Activated T-cell treated with anti-CD3 and anti-CD28 coated beads for 24 hours (primary cell): ENCODE data around the gene SKOR1.

Experiments used
- DNase-seq: peaks from one replicate; pipeline ENCODE4 v3.0.0-alpha.2; 2020; ENCODE audit warnings: low read depth

Gene SKOR1, protein sequence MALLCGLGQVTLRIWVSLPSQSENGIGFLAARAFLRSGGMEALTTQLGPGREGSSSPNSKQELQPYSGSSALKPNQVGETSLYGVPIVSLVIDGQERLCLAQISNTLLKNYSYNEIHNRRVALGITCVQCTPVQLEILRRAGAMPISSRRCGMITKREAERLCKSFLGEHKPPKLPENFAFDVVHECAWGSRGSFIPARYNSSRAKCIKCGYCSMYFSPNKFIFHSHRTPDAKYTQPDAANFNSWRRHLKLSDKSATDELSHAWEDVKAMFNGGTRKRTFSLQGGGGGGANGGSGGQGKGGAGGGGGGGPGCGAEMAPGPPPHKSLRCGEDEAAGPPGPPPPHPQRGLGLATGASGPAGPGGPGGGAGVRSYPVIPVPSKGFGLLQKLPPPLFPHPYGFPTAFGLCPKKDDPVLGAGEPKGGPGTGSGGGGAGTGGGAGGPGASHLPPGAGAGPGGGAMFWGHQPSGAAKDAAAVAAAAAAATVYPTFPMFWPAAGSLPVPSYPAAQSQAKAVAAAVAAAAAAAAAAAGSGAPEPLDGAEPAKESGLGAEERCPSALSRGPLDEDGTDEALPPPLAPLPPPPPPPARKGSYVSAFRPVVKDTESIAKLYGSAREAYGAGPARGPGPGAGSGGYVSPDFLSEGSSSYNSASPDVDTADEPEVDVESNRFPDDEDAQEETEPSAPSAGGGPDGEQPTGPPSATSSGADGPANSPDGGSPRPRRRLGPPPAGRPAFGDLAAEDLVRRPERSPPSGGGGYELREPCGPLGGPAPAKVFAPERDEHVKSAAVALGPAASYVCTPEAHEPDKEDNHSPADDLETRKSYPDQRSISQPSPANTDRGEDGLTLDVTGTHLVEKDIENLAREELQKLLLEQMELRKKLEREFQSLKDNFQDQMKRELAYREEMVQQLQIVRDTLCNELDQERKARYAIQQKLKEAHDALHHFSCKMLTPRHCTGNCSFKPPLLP

DNA sequence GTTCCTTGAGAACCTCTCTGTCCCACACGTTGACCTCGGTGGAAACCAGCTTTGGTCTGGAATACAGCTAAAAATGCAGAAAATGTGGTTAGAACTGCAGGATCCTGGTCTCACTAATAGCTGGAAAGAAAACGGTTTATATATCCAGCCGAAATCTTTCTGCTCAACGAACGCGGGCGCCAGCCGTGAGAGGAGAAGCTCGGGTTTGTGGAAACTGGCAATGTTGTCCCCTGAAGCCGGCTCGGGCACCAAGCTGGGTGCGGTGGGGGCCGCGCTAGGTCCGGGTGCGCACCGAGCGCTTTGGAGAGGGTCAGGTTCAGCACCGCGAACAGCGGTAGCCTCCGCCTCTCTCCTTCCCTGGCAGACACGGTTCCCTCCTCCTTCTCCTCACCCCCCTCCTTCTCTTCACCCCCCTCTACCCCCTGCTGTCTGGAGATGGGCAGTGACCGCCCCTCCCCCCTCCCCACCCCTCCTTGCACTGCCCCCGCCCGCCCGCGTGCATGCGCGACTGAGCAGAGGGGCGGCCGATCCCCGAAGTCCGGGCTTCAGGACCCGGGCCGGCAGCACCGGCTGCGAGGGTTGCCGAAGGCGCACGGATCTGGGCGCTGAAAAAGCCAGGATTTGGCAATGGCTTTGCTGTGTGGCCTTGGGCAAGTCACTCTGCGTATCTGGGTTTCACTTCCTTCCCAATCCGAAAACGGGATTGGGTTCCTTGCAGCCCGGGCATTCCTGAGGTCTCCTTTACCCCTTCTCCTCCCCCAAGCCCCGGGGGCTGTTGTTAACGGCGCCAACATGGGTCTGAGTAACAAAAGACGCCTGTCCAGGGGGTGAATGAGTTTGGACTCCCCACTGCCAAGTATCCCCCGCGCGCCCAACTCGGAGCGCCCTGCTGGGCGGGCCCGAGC lies at the start of gene SKOR1:
Gene SKOR1, plus strand, starts transcription at position 534 of the 905 bp plus-strand sequence. Its CDS starts 94 bp downstream, at position 628.
- DNase-seq, result no peak

DNA sequence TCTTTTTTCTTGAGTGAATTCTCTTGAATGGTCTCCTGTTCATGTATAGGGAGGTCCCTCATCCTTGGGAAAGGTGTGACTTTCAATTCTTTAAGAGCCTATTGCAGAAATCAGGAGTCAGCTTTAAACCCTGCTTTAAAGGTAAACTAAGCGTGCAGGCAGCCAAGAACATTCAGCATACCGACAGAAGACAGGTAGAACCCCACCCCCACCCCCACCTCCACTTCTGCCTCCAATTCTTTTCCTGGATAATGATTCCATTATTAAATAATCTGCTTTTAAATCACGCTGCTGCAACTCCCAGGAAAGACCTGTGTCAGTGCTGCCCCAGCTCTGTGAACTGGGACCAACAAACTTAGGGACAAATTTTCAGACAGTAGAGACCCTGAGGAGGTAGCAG lies 49.3 kb upstream of the SKOR1 start:
- no peak for DNase-seq

DNA sequence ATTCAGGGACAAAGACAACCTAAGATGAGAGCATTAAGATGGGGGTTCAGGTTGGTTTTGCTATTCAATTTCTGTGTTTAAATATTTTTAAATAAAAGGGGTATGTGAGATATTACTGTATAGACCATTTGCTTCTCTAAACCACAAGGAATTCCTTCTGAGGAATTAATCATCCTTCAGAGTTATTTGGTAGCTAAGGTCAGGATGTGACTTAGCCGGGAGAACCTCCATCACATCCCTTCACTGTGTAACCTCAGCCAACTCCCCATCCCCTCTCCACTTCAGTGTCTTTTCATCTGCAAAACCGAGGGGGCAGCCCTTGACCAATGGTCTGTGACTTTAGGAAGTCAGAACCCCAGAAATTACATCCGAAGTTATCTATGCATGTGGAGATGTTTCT lies 48.7 kb upstream of the SKOR1 start:
- DNase-seq, result no peak

DNA sequence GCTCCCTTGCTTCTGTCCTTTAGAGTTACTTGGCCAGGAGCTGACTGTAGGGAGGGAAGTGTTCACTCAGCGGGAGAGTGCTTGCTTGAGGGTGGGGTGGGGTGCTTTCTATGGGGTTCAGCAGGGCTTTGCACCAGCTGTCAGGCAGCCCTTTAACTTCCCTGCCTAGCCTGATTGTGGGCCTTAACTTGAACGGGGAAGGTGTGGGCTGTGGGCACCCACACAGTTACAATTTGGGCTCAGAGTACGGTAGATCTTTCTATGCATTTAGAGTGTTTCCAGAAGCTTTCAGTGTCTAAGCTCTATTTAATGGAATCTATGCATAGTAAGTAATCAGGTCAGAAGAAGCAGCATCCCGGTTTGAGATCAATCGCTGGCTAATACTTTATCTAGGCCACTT lies 48.2 kb upstream of the SKOR1 start:
- no peak for DNase-seq

DNA sequence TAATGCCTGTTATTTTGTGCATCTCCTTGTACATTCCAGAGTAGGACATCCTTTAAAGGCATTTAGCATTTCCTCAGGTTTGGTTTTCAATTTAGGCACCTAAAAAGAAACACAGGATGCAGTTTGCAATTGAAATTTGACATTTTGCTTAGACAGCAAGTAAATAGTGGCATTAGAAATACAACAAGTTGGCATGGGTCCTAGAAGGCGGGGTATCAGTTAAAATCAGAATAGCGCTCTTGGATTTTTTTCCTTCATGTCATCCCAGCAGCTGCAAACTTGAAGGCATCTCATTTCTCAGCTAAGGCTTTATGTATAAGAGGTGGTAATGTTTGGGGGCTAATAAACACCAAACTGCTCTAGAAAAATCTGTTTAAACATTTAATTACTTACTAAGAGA lies 47.5 kb upstream of the SKOR1 start:
- no peak for DNase-seq

DNA sequence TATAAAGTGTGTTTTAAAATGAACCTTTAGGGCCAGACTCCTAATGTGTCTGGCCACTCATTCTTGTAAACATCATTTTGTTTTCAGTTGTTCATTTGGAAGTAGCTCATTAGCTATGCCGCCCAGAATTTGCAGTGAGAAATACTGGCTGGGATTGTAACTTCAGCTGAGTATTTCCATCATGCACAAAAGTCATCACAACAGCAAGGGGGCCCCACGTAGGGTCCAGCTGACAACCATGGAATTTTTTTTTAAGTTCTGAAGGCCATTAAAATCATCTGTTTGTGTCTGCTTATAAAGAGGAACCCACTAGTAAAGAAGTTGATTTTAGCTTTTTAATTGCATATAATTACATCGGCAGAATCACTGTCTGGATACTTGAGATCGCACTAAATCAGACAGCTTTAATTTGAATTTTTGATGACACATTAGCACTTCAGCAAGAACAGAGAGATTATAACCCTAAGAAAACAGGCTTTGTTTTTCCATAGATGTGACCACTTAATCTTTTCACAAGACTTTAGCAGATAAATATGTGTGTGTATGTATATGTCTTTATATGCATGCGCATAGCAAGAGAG lies 46.3 kb upstream of the SKOR1 start:
- no peak for DNase-seq

DNA sequence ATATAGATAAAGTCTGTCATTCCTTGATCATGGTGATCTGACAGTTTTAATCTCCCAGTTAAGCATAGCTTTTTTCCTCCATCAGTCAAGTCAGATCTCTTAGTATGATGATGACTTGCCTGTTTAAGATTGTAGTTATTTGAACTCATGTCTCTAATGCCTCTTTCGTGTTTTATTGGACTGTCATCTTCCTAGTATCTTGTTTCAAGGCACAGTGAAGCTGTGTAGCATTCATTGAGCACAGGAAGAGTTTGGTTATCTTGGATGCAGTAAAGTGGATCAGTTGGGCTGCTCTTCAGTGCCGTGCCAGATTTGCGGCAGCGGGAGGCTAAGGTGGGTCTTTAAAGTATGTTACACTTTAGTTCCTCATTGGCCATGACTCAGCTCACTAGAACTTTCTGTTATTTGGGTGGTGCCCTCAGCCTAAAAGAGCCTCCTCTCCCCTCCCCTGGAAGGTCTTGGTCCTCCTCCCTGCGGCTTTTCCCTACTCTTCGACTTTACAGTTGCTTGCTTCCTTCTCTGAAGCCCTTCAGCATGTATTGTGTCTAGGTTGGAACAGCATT lies 45.7 kb upstream of the SKOR1 start:
- no peak for DNase-seq

DNA sequence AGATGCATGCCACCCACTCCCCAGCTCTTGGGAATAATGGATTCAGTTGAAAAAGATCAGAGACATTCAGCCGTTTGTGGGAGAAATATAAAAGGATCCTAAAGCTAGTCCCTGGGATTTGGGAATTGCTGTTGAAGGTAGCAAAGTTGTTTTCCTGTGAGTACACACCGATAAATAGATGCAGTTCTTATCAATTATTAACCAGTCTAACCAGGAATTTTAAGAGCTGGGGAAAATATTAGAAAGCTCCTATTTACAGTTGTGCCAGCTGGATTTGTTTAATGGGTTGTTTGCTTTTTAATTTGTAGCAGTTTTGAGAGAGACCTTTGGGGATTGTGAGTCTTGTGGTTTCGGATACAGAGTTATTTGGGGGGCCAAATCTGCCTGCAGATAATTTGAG lies 44.2 kb upstream of the SKOR1 start:
- DNase-seq, result no peak

DNA sequence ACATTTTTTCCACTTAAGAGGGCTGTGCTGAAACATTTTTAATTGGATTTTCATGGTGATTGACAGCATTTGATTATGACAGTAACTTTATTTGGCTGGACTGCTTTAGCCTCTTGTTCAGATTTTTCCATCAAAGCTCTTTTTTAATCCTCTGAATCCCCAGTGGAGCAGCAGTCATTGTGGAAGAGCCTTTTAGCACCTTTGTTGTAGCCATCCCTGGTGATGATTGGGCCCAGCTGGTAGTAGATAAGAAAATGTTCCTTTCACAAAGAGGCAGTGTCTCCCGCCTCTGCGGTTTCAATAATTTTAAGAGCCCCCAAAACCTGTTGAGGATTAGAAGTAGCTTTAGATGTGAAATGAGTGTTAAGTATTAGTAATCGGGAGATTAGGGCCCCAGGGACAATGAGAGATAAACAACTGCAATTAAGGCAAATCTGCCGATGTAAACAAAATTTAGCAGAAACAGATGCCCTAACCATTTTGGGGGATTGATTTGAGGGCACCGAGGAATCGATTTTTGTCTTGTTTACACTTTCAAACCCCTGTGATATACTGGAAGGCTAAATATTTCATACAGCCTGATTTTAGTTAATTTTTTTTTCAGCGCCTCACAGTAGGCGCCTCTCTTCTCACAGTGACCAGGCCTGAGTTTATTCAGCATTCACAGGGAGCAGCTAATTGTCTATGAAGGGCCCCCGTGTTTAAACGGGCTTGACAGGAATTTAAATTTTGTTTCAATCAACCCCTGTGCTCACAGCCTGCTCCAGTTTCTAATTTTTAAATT lies 43.2 kb upstream of the SKOR1 start:
- no peak for DNase-seq

DNA sequence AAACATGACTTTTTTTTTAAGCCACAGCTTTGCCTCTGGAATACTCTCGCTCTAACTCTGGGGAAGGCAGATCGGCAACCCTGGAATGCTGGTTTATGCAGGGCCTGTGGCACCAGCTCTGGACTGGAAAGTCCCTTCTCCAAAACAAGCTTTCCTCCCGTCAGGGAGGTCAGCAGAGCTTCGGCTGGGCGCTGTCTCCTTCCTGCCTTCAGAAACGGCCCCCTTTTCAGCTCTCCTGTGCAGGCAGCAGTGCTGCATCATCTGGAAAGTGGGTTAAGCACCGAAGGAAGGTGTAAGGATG lies 42.7 kb upstream of the SKOR1 start:
- no peak for DNase-seq

DNA sequence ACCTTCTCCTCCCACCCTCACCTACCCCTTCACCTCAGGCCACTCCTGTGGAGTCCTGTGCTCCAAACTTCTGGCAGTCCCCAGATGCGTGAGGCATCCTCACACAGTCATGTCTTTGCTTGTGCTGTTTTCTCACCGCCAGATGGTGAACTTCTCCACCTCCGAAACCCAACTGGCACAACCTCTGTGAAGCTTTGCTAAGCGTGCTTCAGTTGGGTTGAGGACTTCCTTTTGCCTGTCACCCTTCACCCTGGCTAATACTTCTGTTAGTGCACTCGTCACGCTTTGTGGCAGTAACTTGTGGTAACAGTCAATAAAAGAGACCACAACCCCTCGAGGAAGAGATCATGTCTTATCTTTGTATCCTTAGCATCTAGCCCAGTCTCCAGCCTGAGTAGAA lies 42.0 kb upstream of the SKOR1 start:
- peak; percentile 30 for DNase-seq

DNA sequence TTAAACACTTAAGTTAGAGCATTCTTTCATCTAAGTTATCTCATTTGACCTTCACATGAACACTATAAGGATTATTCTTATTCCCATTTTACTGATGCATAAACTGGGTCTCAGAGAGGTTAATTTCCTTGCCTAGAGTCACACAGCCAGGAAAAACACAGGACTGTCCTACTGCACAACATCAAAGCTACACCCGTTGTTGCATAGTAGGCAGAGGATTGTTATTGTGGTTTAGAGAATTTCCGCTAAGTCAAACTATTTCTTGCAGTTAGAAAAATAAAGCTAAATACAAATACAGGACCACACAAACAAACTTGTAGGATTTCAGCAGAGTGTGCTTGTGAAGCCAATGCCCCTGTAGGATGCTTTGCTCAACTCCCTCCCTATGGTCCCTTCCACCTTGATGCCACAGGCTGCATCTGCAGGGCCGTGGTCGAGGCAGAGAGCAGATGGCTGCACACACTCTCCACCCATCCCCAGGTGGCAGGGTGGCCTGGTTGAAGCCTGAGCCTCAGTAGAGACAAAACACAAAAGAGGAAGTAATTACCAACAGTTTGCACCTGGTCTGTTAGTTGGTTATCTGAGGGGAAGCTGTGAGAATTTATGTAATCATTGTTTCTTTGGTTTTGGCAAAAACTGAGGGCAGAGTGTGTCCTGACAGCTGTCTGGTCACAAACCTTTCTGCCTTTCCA lies 41.1 kb upstream of the SKOR1 start:
- no peak for DNase-seq

DNA sequence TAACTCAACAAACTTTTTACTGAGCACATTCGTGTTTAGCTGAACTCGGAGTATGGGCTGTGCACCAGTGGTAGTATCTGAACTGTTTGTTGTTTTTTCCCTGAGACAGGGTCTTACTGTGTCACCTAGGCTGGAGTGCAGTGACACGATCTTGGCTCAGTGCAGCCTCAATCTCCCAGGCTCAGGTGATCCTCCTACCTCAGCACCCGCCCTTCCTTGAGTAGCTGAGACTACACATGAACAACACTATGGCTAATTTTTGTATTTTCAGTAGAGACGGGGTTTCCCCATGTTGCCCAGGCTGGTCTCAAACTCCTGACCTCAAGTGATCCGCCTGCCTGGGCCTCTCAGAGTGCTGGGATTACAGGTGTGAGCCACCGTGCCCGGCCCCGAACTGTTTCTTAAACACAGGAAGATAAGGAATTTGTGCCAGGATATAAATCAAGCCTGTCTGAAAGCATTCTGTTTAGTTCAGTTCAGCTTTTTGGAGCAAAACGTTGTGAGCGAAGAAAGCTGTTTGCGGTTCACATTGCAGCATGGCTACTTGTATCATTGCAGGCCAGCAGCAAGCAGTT lies 40.4 kb upstream of the SKOR1 start:
- DNase-seq, result no peak

DNA sequence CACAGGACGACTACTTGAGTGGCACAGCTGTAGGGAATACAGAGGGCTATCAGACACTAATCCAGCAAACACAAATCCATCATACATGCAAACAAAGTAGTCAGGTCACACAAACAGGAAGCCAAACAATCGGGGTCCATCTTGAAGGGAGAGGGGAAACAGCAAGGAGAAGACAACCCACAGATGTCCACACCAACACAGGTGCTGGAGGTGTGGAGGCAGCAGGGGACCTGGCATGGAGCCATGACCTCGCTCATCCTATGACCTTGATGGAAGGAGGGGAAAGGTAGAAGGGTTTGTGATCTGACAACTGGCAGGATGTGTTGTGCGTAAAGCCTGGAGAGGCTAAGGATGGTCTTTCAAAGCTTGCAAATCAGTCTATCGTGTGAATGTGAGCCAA lies 39.9 kb upstream of the SKOR1 start:
- no peak for DNase-seq

DNA sequence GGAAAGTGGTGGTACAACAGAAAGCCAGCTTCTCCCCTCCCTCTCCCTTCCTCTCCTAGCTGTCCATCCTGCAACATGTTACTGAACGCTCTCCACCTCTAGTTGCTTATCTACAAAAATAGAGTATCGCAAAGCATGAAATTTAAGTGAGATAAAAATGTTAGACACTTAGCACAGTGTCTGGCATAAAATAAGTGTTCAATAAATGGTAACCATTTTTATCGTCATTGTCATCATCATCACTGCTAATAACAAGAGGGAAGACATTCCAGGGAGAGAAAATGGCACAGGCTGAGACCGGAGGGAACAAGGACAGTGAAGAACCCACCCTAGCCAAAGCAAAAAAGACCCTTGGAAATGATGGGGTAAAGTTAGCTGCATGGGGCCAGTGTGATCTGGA lies 38.7 kb upstream of the SKOR1 start:
- DNase-seq, result no peak

DNA sequence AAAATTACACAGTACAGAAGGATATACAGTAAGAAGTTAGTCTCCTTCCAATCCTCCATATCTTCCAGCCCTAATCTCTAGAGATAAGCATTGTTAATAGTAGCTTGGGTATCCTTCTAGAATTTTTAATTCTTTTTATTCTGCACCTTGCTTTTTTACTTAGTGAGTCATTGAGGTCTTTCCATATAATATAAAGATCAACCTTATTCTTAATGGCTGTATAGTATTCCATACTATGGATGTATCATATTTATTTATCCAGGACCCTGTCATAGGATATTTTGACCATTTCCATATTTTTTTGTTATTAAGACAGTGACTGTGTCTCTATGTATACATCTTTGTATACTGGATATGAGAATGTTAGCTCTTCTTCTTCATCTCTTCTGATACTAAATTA lies 36.3 kb upstream of the SKOR1 start:
- no peak for DNase-seq

DNA sequence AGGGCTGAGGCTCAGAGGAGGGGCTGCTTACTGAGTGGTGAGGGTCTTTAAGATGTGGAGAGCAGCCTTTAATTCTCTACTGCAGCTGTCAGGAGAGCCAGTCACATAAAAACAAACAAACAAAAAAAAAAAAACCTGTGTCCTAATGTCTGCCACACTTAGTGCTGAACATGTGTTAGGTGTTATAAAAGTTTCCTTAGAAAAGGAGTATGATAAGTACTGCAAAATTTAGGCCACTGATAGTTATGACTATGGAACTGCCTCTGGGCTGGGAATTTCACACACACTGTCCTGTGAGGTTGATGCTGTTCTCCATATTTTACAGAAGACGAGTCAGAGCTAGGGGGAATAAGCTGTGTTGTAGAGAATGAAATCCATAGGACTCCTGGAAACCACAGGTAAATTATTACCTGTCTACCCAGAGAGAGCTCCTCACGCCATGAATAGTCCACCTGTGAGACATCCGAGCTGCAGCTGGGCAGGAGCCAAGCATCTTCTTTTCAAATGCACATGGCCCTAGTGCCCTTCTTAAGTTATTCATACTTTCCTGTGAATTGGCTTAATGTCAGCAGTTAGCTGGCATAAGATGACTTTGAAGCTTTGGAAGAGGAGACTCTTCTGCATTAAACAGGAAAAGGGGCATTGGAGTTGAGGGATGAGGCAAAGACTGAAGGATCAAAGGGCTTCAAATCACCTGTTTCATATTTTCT lies 34.5 kb upstream of the SKOR1 start:
- no peak for DNase-seq

DNA sequence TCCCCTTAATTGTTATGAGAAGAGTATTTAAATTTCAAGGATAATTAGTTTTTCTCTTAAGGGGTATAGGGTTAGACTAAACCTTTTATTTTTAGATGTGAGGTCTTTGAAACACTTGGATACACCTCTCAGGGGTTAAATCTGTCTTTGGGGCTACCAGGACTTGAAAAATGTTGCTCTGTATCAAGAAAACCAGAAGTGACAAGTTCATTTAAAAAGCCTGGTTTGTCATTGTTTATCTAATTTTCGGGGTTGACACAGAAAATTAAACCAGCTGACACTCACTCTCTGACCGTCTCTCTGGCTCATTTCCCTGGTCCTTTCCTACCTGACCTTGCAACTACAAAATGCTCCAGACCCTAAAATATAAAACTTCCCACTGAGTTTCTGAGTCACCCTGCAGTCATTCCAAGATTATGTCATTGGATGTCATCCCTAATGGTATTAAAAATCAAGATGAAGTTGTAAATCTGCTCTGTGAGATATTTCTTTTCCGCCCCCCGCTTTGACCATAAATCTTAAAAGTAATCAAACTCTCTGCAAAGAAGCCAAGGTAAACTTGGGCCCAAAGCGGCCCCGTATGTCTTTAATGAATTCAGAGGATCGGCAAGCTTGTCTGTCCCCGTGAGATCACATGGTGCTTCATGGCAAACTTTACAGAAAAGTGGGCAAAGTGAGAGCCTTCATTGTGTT lies 32.9 kb upstream of the SKOR1 start:
- no peak for DNase-seq
